Glutamatergic neuron (in vitro differentiated cells): ENCODE measurements around the gene CNTD1. TPM values are rescaled to one million over a fixed set of nuclear protein-coding genes. Genes with fewer than 3 reads are reported as not detected.

ENCODE experiments used
- DNase-seq: peaks from one replicate; pipeline ENCODE4 v3.0.0; 2022
- H3K27ac Mint-ChIP-seq: one replicate; pipeline ENCODE4 v1.8.0; 2020; ENCODE audit warnings: mild to moderate bottlenecking, mixed read lengths, inconsistent platforms; ENCODE audit not compliant: unreplicated experiment
- H3K27me3 Mint-ChIP-seq: one replicate; pipeline ENCODE4 v1.8.0; 2020; ENCODE audit warnings: mild to moderate bottlenecking, moderate library complexity, mixed read lengths, inconsistent platforms; ENCODE audit not compliant: unreplicated experiment
- H3K36me3 Mint-ChIP-seq: one replicate; pipeline ENCODE4 v1.8.0; 2020; ENCODE audit warnings: mild to moderate bottlenecking, mixed read lengths, inconsistent platforms; ENCODE audit not compliant: unreplicated experiment
- H3K4me1 Mint-ChIP-seq: one replicate; pipeline ENCODE4 v1.8.0; 2020; ENCODE audit warnings: mild to moderate bottlenecking, low read depth, mixed read lengths, inconsistent platforms; ENCODE audit not compliant: unreplicated experiment
- H3K4me3 Mint-ChIP-seq: one replicate; pipeline ENCODE4 v1.8.0; 2020; ENCODE audit warnings: mild to moderate bottlenecking, mixed read lengths, inconsistent platforms; ENCODE audit not compliant: unreplicated experiment
- H3K9me3 Mint-ChIP-seq: one replicate; pipeline ENCODE4 v1.8.0; 2020; ENCODE audit warnings: mild to moderate bottlenecking, moderate library complexity, mixed read lengths, inconsistent platforms; ENCODE audit not compliant: unreplicated experiment
- CTCF ChIP-seq: fragments of 200-600 bp; sonication (generic); IDR thresholded peaks from one replicate; pipeline ENCODE4 v1.5.0; 2021; ENCODE audit not compliant: partially characterized antibody, unreplicated experiment
- total RNA-seq: library from RNA; stranded (reverse); fragmentation: NEBNext Ultra II Directional; extraction: Animal tissue kit (Norgen Biotek cat#: 25700); gene quantifications from one replicate; pipeline ENCODE4 v1.2.1, GENCODE V29; 2021; ENCODE audit not compliant: unreplicated experiment

Gene CNTD1
- total RNA-seq, 1 donor from 2014 or later: not detected

DNA sequence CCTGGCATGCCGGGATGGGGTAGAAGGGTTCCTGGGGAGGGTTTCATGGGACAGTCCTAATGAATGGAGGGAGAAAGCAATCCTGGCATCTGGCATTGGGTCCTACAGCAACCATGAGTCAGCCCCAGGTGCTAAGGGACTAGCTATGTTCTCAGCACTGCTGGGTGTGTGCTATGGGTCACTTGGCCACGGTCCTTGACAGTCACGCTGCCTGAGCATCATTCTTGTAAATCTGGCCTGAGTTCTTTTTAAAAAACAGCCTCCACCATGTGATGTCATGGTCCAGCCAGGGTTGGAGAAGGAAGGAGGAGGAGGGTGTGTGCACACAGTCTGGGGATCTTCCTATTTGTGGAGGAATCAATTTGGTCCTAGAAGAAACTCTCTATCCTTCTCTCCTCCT lies 43.9 kb upstream of the CNTD1 start:
- TF ChIP-seq CTCF: no peak
- no peak overlapping the region for H3K4me3 Mint-ChIP-seq
- no peak for DNase-seq
- peaks cover 5% of the 10 kb centered on the region for H3K27me3 Mint-ChIP-seq
- no peak overlapping the region for H3K27ac Mint-ChIP-seq
- H3K9me3 Mint-ChIP-seq: no peaks in the 10 kb centered on the region
- no peaks in the 10 kb centered on the region for H3K4me1 Mint-ChIP-seq
- H3K36me3 Mint-ChIP-seq: no peaks in the 10 kb centered on the region

DNA sequence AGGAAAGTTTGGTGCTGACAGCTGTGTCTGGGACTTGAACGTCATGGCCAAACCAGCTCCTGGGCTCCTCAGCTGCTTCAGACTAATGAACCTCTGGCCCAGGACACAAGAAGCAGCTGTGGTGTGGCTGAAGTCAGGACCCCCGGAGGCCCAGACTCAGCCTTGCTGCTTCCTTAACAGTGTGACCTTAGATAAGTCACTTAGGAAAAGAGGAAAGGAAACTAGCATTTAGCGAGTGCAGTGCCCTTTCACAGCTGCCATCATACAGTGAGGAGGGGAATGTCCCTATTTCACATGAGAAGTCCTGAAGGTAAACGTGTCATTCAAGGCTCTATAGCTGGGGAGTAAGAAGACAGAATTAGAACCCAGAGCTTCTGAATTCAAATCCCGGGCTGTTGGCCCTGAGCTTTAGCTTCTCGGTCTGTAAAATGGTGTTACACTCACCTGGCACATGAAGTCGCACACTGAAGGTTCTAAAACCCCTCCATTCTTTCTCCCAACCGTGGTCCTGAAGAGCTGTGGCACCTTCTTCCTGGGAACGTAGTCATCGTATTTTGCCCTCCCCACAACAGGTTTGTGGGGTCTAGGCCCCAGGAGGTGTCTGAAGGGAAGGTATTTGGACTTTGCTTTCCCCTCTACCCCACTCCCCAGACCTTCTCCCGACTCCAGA lies 38.5 kb upstream of the CNTD1 start:
- DNase-seq: no peak
- H3K4me3 Mint-ChIP-seq: peak overlapping the region; percentile 65
- no peak overlapping the region for H3K27ac Mint-ChIP-seq
- peaks cover 9% of the 10 kb centered on the region for H3K27me3 Mint-ChIP-seq
- peaks cover 5% of the 10 kb centered on the region for H3K4me1 Mint-ChIP-seq
- H3K36me3 Mint-ChIP-seq: no peaks in the 10 kb centered on the region
- H3K9me3 Mint-ChIP-seq: no peaks in the 10 kb centered on the region
- no peak for TF ChIP-seq CTCF

DNA sequence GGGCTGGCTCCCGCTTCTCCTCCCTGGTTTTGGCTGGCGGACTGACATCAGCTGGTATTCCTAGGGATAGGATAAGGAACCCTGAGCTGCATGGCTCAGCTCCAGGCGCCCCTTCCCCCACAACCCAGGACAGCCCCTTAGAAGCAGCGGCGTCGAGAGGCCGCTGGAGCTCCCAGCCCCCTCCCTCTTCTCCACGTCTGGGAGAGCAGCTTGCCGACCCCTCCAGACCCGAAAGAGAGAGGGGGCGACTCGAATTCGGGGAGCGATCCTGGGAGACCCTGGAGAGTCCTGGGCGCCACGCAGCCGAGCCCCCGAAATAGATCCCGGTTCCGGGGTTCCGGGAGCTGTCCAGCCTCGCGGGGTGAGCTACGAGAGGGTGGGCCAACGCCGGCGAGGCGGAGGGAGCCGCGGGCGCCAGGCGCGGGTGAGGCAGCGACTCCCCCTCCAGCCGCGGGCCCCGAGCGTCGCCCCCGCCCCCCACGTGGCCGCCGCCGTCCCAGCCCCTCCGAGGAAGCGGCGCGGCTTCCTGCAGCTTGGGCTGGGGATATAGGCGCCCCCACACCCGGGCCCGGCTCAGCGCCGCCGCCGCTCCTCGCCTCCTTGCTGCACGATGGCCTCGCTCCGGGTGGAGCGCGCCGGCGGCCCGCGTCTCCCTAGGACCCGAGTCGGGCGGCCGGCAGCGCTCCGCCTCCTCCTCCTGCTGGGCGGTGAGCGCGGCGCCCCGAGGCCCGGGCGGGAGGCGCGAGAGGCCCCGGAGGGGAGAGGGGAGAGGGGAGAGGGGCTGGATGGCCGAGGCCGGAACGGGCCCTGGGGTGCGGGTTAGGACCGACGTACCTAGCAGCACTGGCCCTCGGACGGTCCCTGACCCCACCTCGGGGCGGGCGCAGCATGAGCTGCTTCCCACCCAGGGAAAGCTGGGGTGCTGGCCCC lies 37.7 kb upstream of the CNTD1 start, which contains the start of gene RAMP2:
RAMP2 (plus strand) TSS at position 576 of the 930 bp plus-strand sequence; CDS start at position 611, 35 bp downstream.
- peak within 1 kb of the TSS; percentile 65 for H3K4me3 Mint-ChIP-seq
- H3K36me3 Mint-ChIP-seq: no peaks in the 10 kb centered on the region
- no peak within 1 kb of the TSS for H3K27ac Mint-ChIP-seq
- H3K9me3 Mint-ChIP-seq: no peaks in the 10 kb centered on the region
- peak; percentile 66 for DNase-seq
- H3K27me3 Mint-ChIP-seq: peaks cover 12% of the 10 kb centered on the region
- no peak for TF ChIP-seq CTCF
- peaks cover 5% of the 10 kb centered on the region for H3K4me1 Mint-ChIP-seq

- peaks cover 12% of the 10 kb centered on the region for H3K27me3 Mint-ChIP-seq
- TF ChIP-seq CTCF: no peak
- no peak overlapping the region for H3K27ac Mint-ChIP-seq
- H3K4me3 Mint-ChIP-seq: peak overlapping the region; percentile 57
- DNase-seq: no peak
- peaks cover 5% of the 10 kb centered on the region for H3K4me1 Mint-ChIP-seq
- H3K9me3 Mint-ChIP-seq: no peaks in the 10 kb centered on the region
- no peaks in the 10 kb centered on the region for H3K36me3 Mint-ChIP-seq
These were observed 37.0 kb upstream of the CNTD1 start for GRCh38 chr17:42761638-42762037.

GRCh38 chr17:42766124-42766523 lies 32.5 kb upstream of the CNTD1 start:
- no peak overlapping the region for H3K27ac Mint-ChIP-seq
- DNase-seq: no peak

More at GRCh38 chr17:42766124-42766523, 32.5 kb upstream of the CNTD1 start:
- Mint-ChIP-seq H3K4me3 (no peak overlapping the region), H3K27me3 (peaks cover 10% of the 10 kb centered on the region), H3K9me3 (no peaks in the 10 kb centered on the region), H3K4me1 (peaks cover 5% of the 10 kb centered on the region), H3K36me3 (no peaks in the 10 kb centered on the region)
- no peak for TF ChIP-seq CTCF
